NCI-H82 treated with DMSO at 0.1 percent for 48 hours (cell line): ENCODE measurements around the gene RPUSD1.
"Not testable (repeated sequence)": the region's sequence is repeated elsewhere in the genome, so short reads cannot be mapped to it uniquely, and the experiment has no call there.

Experiments used
- DNase-seq: peaks from one replicate; lab custom pipeline; 2025; ENCODE audit not compliant: unreplicated experiment; lab: John Stamatoyannopoulos, UW

The RPUSD1 gene

DNA sequence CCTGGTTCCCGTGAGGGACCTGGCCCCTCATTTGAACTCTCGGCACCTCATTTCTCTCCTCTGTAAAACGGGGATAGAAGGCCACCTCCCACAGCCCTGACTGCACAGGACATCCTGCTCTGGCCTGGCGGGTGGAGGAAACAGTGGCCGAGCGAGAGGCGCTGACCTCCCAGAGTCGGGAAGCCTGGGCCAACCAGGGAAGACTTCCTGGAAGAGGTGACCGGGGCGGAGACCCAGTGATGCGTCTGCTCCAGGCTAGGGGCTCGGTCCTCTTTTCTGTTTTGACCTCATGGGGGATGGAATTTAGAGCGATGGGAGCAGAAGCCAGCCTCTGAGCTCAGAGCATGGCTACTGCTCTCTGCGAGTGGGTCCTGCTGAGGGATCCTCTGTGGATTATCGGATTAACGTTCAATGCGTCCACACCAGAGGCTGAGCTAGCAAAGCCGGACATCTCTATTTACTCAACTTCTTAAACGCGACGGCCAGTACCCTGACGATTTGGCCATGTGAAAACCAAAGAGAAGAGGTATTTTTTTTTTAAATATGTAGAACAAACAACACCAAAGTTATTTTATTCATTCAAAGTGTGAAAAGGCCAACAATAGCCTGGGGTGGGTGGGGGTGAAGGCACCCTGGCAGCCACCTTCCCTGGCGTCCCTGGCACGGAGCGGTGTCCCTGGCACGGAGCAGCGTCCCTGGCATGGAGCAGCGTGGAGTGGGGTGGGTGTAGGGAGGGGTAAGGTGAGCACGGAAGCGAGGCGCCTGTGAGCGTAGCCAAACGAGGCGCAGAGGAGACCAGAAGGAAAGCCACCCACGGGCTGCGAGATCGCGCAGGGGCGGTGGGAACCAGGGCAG, 36.8 kb downstream of the RPUSD1 start:
- DNase-seq, result peak; percentile 18

DNA sequence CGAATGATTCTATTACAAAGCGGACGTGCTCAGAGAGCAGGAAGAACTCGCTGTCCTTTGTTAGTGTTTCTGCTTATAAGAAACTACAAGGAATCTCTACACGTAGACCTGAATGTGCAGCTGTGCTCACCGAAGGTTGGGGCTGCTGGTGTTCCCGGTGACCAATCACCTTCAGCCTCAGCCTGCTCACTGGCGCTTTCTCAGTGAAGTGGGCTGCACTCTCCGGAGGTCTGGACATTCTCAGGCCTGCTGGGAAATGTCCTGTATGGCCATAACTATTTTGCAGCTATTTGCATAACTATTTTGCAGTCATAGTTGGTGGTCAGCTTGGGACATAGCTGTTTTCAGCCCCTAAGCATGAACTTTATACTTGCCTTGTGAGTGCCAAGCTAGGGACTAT, 37.7 kb downstream of the RPUSD1 start:
- no peak for DNase-seq

DNA sequence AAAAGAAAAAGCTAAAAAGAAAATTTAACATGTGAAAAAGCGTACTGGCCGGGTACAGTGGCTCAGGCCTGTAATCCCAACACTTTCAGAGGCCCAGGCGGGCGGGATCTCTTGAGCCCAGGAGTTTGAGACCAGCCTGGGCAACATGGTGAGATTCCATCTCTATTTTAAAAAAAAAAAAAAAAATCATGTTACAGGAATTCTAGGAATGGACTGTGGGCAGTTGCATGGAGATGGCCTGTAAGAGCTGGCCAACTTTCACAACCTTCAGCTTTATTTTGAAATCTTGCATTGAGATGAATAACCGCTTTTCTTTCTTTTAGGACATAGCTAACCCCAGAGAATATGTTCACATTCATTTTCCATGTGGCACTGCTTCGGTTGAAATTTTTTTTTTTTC, 39.2 kb downstream of the RPUSD1 start:
- DNase-seq, result no peak

DNA sequence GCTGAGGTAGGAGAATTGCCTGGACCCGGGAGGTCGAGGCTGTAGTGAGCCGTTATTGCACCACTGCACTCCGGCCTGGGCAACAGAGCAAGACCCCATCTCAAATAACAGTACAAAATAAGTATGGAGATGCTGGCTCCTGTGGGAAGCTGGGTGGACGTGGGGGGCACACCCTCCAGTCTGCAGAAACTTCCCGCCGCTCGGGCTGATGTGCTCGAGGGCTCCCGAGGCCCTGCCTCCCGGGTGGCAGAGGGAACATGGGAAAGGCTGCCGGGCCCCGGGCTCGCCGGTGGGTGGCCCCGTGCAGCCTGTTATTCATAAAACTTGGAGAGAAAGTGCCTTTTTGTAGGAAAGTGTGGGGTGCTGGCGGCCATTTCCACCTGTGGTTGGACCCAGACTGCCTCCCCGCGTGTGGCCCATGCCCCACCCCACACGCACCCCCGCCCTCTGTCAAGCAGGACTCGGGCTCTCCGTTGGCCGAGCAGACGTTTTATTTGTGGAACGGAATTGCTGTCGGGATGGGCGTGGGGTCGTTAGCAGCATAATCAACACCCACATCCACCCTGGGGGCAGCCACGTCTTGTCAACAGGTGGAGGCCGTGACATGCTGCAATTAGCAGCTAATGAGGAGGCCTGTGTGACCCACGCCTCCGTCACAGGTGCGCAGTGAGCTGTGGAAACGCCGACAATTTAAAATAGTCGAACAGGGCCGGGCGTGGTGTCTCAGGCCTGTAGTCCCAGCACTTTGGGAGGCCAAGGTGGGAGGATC, 40.0 kb downstream of the RPUSD1 start:
- DNase-seq, result no peak

DNA sequence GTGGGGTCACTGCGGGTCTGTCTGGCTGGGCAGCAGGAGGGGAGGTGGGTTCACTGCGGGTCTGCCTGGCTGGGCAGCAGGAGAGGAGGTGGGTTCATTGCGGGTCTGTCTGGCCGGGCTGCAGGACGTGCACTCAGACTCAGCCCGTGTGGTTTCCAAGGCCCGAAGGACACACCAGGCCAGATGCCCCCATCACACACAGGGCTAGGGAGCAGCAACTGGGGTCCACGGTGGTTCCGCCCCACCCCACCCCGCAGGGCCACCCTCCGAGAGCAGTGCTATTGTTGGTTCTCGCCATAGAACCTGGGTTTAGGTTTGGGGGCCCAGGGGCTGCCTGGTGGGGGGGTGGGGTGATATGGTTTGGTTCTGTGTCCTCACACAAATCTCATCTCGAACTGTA, 41.5 kb downstream of the RPUSD1 start:
- no peak for DNase-seq

DNA sequence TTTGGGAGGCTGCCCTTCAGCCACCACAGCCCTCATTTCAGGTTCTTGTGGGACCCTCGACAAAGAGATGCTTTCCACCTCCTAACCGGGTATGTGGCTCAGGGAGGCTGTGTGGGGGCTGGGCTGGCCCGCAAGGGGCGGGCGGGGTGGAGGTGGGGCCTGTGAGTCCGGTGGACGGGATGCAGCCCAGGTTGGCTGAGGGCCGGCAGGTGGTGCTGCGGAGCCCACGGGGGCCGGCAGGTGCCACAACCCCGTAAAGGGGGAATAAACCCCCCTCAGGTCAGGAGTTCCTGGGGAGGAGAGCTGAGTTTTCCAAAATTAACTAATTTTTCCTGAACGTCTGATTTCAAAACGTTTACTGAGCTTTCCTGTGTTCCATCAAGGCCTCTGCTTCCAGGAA, 42.4 kb downstream of the RPUSD1 start:
- no peak for DNase-seq

DNA sequence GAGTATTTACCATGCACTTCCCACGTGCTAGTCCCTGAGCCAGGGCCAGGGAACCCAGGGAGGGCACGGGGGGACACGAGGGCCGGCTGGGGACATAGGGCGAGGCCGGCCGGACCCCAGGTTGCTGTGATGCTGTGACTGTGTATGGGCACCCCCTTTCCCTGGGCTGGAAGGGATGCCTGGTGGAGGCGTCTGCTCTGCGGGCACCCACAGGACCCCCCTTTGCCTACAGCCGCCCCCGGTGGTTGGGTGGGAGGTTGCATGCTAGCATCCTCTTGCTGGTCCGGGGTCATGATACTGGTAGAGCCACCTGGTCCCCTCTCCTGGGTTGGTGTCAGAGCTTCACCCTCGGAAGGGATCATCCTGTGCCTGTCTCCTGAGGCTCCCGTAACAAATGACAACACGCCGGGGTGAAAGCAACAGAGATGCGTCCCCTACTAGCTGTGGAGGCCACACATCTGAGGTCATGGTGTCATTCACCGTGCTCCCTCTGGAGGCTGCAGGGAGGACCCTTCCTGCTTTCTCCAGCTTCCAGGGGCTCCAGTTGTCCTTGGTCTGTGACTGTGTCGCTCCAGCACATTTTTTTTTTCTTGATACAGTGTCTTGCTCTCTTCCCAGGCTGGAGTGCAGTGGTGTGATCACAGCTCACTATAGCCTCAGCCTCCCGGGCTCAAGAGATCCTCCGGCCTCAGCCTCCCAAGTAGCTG, 44.2 kb downstream of the RPUSD1 start:
- no peak for DNase-seq

DNA sequence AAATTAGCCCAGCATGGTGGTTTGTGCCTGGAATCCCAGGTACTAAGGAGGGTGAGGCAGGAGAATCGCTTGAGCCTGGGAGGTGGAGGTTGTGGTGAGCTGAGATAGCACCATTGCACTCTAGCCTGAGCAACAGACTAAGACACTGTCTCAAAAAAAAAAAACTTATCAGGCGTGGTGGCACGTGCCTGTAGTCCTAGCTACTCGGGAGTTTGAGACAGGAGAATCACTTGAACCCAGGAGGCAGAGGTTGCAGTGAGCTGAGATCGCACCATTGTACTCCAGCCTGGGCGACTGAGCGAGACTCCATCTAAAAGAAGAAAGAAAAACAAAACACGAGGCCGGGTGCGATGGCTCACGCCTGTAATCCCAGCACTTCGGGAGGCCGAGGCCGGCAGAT, 45.3 kb downstream of the RPUSD1 start:
- not testable (repeated sequence) for DNase-seq

DNA sequence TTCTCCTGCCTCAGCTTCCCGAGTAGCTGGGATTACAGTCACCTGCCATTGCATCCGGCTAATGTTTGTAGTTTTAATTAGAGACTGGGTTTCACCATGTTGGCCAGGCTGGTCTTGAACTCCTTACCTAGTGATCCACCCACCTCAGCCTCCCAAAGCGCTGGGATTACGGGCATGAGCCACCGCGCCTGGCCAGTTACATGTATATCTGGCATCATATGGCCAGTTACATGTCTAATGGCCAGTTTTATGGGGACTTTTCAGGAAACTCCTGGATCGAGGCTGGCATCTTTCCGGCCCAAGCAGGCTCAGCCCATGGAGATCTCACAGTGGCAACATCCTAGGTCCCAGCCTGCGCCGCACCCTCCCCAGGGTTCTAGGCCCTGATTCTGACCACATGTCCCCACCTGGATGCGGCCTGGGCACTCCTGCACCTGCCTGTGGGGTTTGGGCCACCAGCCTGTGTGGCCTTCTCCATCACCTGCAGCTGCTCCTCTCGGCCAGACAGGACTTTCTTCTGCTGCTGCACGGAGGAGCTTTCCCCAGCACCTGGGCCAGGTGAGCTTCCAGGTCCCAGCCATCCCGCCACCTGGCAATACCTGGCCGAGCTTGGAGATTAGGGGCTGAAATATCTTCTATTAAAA, 46.1 kb downstream of the RPUSD1 start:
- no peak for DNase-seq

DNA sequence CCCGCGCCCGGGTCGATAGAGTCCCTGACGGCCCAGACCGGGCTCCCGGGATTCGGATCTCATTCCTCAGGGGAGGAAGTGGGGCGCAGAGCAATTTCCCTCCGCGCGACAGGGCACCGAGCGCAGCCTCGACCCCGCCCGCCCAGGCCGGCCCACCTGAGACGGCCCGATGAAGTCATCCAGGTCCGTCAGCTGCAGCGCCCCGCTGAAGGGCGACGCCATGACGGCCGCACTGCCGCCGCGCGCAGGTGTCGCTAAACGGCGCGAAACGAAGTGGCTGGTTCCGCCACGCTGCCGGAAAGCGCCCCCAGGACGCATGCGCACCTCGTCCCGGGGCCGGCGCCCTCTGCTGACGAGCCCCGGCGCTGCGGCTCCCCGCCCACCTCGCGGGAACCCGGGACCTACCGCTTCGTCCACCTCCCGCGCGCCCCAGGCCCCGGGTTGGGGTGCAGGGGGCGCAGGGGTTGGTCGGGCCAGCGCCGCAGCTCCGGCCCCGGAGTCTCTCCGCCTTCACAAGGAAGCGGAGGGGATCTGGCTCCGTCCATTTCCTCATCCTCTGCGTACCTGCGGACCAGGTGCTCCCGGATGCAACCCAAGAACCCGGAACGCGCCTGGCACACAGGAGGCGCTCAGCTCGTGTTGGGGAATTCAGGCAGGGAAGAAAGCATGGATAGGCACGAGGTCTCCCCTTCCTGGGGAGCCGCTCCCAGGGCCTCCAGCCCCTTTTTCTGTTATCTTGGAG, 47.2 kb downstream of the RPUSD1 start, which contains the start of gene CIAO3:
Gene CIAO3, minus strand, starts transcription at position 234 of the 742 bp plus-strand sequence. Its CDS starts 12 bp downstream, at position 222.
- peak; percentile 16 for DNase-seq

DNA sequence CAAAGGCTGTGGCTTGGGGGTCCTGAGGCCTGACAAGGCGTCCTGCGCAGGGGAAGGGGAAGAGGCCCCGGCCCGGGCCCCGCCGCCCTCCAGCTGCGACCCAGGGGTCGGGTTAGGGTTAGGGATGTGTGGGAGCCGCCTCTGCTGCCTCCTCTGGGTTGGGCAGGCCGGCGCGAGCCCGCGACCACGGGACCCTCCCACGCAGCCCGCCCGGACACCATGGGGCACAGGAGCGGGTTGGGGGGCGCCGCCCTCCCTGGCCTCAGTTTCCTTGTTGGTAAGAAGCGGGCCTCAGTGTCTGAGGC, 47.8 kb downstream of the RPUSD1 start:
- no peak for DNase-seq

DNA sequence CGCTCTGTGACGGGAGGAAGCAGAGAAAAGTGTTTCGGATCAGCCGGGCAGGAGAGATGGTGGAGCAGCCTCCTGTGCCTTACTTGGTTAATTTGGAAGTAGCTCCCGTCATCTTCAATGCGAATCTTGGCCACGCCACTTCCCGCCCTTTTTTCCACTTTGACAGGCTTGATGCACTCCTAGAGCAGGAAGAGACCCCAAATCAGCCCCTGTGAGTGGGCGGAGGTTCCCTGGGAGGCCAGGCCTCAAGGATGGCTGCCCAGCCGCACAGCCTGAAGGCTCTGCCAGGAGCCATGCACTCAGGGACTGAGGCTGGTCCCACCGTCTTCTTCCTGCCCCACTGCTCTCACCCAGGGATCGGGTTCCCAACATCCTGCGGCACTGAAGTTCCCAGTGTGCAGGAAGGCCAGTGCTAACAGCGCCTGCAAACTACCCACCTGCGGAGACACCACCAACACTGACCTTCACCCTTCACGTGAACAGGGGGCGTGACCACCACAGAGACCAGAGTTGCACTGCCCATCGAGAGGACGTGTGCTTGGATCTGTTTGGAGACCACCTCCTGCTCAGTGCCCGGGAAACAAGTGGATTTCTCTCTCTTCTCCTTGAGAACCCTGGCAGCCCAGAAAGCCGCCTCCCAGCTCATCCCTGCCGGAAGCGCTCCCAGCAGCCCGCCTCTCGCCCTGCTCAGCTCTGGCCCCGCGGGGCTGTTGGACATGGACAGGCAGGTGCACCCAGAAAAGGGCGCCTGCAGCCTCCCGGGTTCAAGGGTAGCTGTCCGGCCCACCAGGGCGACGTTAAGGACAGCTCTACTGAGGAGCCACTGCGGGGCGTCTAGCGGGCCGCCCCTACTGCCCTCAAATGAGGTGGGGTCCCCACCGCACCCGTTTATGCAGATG, 48.4 kb downstream of the RPUSD1 start:
- no peak for DNase-seq

DNA sequence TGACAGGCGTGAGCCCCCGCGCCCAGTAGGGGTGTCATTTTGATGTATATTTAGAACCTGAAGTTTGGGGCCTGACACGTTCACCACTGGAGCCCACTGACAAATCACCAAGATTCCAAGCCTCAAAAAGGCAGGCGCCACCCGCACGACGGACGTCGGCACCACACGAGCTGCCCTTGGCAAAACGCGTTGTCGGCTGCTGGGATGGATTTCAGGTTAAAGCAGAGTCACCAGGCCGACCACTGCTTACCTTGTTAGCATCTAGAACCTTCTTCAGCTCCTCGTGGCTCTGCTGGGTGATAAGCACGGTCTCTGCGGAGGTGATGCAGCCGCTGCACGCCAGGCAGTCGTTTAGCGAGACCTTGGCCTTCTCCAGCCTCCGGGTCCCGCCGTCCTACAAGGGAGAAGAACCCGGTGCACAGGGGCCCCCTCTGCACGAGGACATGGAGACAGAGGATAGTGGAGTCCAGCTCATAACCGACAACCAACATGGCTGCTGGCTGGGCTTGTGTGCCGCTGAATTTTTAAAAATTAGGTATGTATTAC, 51.2 kb downstream of the RPUSD1 start:
- DNase-seq, result no peak

DNA sequence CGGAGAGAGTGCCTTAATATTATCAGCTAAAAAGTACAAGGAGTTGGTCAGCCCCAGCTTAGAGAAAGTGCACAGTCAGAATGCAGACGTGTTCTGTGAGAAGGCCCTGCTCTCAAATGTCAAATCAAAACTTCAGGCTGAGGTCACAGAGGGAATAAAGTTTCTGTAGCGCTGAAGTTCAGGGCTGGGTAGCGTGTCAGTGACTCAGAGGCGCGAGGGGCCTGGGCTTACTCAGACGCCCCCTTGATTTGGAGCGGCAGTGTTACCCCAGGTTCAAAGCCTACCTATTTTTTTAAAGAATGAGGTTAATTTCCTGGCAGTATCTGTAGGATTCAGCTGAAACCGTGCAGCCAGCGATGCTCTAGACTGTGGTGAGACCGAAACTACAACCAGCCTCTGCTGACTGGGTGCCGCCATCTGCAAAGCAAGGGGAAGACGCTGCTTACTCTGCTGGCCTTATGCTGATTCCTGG, 52.2 kb downstream of the RPUSD1 start:
- no peak for DNase-seq

DNA sequence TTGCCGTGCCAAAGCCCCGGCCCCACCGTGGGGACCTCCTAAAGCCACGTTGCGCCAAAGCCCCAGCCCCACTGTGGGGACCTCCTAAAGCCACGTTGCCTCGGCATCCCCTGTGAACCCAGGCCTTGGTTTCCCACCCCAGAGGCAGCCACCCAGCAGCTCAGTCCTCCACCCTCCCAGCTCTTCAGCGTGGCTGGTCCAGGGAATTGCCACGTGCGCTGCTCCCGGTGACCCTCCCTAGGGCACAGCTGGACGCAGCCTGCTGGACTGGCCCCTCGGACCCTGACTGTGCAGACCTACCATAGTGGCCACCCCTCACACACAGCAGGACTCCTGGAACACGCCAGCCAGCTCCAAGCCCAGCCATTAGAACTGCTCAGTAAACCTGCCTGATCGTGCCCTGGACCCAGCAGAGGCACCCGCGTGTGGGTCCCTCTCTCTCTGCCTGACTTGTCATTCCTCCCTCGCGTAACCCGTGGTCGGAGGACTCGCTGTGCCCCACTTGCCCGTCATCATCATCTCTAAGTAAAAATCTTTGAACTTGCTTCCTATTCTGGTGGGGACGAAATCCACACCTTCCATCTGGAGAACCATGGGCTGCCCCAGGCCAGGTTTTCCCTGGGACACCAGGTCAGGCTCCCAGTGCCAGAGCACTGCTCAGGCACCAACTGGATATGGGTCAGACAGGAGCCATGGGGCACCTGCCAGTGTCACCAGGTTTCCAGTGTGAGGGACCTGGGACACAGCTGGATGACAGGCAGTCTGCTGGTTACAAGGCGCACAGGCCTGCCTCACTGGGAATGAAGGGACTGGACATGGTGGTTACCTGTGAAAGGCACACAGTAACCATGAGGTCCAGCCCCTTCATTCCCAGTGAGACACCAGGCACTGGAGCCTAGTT, 53.0 kb downstream of the RPUSD1 start:
- DNase-seq, result no peak
